GM13977 (cell line): Measurements from ENCODE around the gene CHKA.

ENCODE experiments used
- DNase-seq: peaks from one replicate; pipeline ENCODE4 v3.0.0; 2012; ENCODE audit warnings: low spot score
- CTCF ChIP-seq: IDR thresholded peaks from 2 replicates; pipeline ENCODE4 v1.5.1; 2012; ENCODE audit warnings: mild to moderate bottlenecking, control low read depth; ENCODE audit not compliant: insufficient read depth; ENCODE audit errors: extremely low read depth, missing control alignments
- in situ Hi-C: fragments of 300-500 bp; cut with MboI; formaldehyde crosslinking; loops from one replicate; pipeline ENCODE4 v1.12.0; 2022; ENCODE audit warnings: low sequenced_read_pairs, low pct_unique_long_range_greater_than_20kb, mixed read lengths, inconsistent platforms; ENCODE audit not compliant: unreplicated experiment

CHKA gene

DNA sequence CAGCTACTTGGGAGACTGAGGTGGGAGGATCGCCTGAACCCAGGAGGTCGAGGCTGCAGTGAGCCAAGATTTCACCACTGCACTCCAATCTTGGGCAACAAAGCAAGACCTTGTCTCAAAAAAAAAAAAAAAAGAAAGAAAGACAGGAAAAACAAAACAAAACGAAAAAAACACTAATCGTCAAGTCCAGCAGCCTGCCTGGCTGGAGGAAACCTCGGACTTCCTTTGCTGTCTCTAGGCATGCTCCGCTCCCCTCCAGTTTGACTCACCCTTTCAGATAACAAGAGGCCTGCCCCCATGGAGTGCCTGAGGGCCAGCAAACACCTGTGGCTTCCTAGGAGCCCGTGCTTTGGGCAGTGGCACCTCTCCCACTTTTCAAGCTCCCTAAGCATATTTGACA is 28.8 kb upstream of the CHKA start:
- no peak for TF ChIP-seq CTCF
- no peak for DNase-seq
- in situ Hi-C loops, result no loop called here

- in situ Hi-C loops, result no loop called here
- no peak for DNase-seq
- no peak for TF ChIP-seq CTCF
Observed at GRCh38 chr11:68149417-68149816, 28.2 kb upstream of the CHKA start.

GRCh38 chr11:68148879-68149278 is 27.7 kb upstream of the CHKA start:
- no peak for TF ChIP-seq CTCF
- in situ Hi-C loops, result no loop called here
- DNase-seq, result no peak

DNA sequence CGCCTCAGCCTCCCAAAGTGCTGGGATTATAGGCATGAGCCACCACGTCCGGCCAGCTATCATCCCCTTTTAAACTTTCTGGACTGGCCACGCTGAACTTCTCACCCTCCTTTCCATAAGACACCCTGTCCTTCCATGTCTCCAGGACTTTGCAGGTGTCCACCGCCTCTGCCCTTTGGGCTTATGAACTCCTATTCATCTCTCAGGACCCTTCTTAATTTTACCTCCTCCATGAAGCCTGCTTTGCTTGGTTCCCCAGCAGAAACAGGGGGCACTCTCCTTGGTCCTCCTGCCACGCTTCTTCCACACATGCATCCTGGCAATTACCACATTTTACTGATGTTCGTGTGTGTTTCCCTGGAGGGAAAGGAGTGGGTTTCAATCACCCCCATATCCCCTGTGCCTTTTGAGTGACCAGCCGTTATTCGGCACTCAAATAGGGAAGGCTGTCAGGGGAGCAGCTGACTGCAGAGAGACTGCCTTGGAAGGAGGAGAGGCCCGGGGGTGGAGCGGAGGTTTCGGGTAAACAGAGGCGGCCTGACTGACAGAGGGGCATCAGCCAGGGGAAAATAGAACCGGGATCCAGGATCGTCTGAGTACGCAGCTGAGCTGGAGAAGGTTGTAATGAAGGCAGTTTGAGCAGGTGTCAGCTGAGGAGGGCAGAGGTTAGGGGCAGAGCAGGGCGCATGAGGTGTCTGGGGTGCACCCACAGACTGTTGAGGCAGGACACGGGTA is 27.1 kb upstream of the CHKA start:
- TF ChIP-seq CTCF, result no peak
- no peak for DNase-seq
- in situ Hi-C loops, result no loop called here

- in situ Hi-C loops, result no loop called here
- no peak for DNase-seq
- TF ChIP-seq CTCF, result no peak
Observed at GRCh38 chr11:68146704-68147474, 25.7 kb upstream of the CHKA start.

- DNase-seq, result no peak
- in situ Hi-C loops, result no loop called here
- TF ChIP-seq CTCF, result no peak
Observed at GRCh38 chr11:68146010-68146540, 24.9 kb upstream of the CHKA start.
